Choroid plexus epithelial cell (primary cell): Measurements from ENCODE around the gene ADAMTS13.
A peak's percentile ranks its signal among the peaks of the same experiment; 100 is the strongest.

ENCODE experiments used
- DNase-seq: peaks from one replicate; pipeline ENCODE4 v3.0.0-alpha.2; 2010; ENCODE audit warnings: low read depth
- H3K4me3 ChIP-seq: 2 replicates; pipeline ENCODE4 v1.5.1; 2011; ENCODE audit warnings: low read depth, mild to moderate bottlenecking, control low read depth, low read length, moderate library complexity
- CTCF ChIP-seq: conservative IDR thresholded peaks from 2 replicates; pipeline ENCODE4 v1.5.1; 2011; ENCODE audit warnings: low read depth, mild to moderate bottlenecking, control low read depth, inconsistent platforms, low read length, moderate library complexity

ADAMTS13 gene

GRCh38 chr9:133415170-133415569 lies 7.0 kb upstream of the ADAMTS13 start:
- H3K4me3 ChIP-seq, result no peak overlapping the region
- no peak for DNase-seq
- TF ChIP-seq CTCF, result no peak

GRCh38 chr9:133417541-133418461 lies 4.4 kb upstream of the ADAMTS13 start, which contains the start of gene REXO4:
TSS of gene REXO4 (minus strand) at chr9:133418010. CDS start at chr9:133417844, 166 bp downstream.
- no peak for TF ChIP-seq CTCF
- peak within 1 kb of the TSS; percentile 79 for H3K4me3 ChIP-seq
- peak; percentile 88 for DNase-seq

- DNase-seq, result no peak
- no peak for TF ChIP-seq CTCF
- H3K4me3 ChIP-seq, result no peak overlapping the region
Measured at GRCh38 chr9:133419005-133419404, 3.2 kb upstream of the ADAMTS13 start.

GRCh38 chr9:133420392-133420827 lies 1.8 kb upstream of the ADAMTS13 start:
- no peak for DNase-seq
- TF ChIP-seq CTCF, result no peak
- H3K4me3 ChIP-seq, result no peak overlapping the region

GRCh38 chr9:133423216-133423615 lies 1.0 kb downstream of the ADAMTS13 start:
- H3K4me3 ChIP-seq, result no peak overlapping the region
- DNase-seq, result peak; percentile 36

GRCh38 chr9:133424187-133424586 lies 2.0 kb downstream of the ADAMTS13 start:
- DNase-seq, result no peak
- no peak overlapping the region for H3K4me3 ChIP-seq
- TF ChIP-seq CTCF, result no peak

More at GRCh38 chr9:133423216-133423615, 1.0 kb downstream of the ADAMTS13 start:
- TF ChIP-seq CTCF, result no peak
